ENCODE measurements around the gene PTPN1. TPM values are rescaled to one million over a fixed set of nuclear protein-coding genes. Genes with fewer than 3 reads are reported as not detected.

PTPN1 gene
- total and polyA plus RNA-seq, 10 donors, result 20.5 to 84.9 (median 68.6) TPM

GRCh38 chr20:50534567-50534966, 24.4 kb downstream of the PTPN1 start:
- peaks cover 0 to 6% (median 2%) of the 10 kb centered on the region in 8 donors for H3K9me3 ChIP-seq
- H3K27me3 ChIP-seq (replicated peaks in 1 of 7), result no peaks in the 10 kb centered on the region
- peaks cover 7 to 100% (median 85%) of the 10 kb centered on the region in 6 donors for H3K4me1 ChIP-seq
- peaks cover 0 to 18% (median 0%) of the 10 kb centered on the region in 6 donors for H3K36me3 ChIP-seq
- H3K27ac ChIP-seq, result peak overlapping the region in 5 of 8 donors; percentile 54 to 63 (median 60)
- TF ChIP-seq, protein P1, sequence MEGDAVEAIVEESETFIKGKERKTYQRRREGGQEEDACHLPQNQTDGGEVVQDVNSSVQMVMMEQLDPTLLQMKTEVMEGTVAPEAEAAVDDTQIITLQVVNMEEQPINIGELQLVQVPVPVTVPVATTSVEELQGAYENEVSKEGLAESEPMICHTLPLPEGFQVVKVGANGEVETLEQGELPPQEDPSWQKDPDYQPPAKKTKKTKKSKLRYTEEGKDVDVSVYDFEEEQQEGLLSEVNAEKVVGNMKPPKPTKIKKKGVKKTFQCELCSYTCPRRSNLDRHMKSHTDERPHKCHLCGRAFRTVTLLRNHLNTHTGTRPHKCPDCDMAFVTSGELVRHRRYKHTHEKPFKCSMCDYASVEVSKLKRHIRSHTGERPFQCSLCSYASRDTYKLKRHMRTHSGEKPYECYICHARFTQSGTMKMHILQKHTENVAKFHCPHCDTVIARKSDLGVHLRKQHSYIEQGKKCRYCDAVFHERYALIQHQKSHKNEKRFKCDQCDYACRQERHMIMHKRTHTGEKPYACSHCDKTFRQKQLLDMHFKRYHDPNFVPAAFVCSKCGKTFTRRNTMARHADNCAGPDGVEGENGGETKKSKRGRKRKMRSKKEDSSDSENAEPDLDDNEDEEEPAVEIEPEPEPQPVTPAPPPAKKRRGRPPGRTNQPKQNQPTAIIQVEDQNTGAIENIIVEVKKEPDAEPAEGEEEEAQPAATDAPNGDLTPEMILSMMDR (IDR thresholded peaks at IDR 0.05 in 8 of 11, conservative IDR thresholded peaks at IDR 0.05 in 3 of 11), result no peak
- TF ChIP-seq POLR2A (IDR thresholded peaks at IDR 0.05) (no peak), POLR2AphosphoS5 (IDR thresholded peaks at IDR 0.05) (peak in 1 of 3 donors; percentile 18)
- intact Hi-C loops (cut with DNase I; ENCODE audit: low total_unique reads), result no loop called here
- no peak overlapping the region for H3K4me3 ChIP-seq
- 38 to 71% (median 54%) methylated on average over 1 of the region's 1 CpG for WGBS, 5 donors
- no peak for DNase-seq

- DNase-seq, result no peak
- peaks cover 0 to 18% (median 0%) of the 10 kb centered on the region in 6 donors for H3K36me3 ChIP-seq
- 94 to 97% (median 95%) methylated on average over 8 of the region's 8 CpGs for WGBS, 5 donors
- peaks cover 0 to 11% (median 2%) of the 10 kb centered on the region in 8 donors for H3K9me3 ChIP-seq
- H3K27me3 ChIP-seq (replicated peaks in 1 of 7), result no peaks in the 10 kb centered on the region
- TF ChIP-seq POLR2A (IDR thresholded peaks at IDR 0.05), result no peak
- no peak for TF ChIP-seq POLR2AphosphoS5 (IDR thresholded peaks at IDR 0.05)
- TF ChIP-seq, protein P1 (IDR thresholded peaks at IDR 0.05 in 8 of 11, conservative IDR thresholded peaks at IDR 0.05 in 3 of 11), result no peak
- H3K4me3 ChIP-seq, result no peak overlapping the region
- peaks cover 7 to 100% (median 84%) of the 10 kb centered on the region in 6 donors for H3K4me1 ChIP-seq
- peak overlapping the region in 5 of 8 donors; percentile 54 to 63 (median 60) for H3K27ac ChIP-seq
- intact Hi-C loops (cut with DNase I; ENCODE audit: low total_unique reads), result no loop called here
Observed at GRCh38 chr20:50535162-50535561, 25.0 kb downstream of the PTPN1 start.

DNA sequence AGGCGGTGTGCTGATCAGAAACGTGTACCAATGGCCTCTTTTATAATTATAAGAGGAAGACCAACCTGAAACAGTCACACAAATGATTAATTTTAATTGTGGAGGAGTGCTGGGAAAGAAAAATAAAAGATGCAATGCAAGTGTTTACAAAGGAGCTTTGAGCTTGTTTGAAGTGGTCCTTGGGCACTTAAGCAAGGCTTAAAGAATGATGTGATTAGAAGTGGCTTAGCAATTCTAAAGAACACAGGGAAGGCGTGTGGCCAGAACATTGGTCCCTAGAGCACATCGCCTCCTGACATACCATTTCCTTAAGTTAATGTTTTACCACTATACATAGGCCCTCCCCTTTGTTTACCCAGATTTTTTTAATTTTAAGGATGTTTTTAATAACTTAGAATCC, 26.1 kb downstream of the PTPN1 start:
- peaks cover 0 to 20% (median 0%) of the 10 kb centered on the region in 6 donors for H3K36me3 ChIP-seq
- TF ChIP-seq POLR2A (IDR thresholded peaks at IDR 0.05) (no peak), POLR2AphosphoS5 (IDR thresholded peaks at IDR 0.05) (no peak)
- TF ChIP-seq, protein P1 (IDR thresholded peaks at IDR 0.05 in 8 of 11, conservative IDR thresholded peaks at IDR 0.05 in 3 of 11), result no peak
- H3K4me1 ChIP-seq, result peaks cover 17 to 100% (median 85%) of the 10 kb centered on the region in 6 donors
- H3K27me3 ChIP-seq (replicated peaks in 1 of 7), result no peaks in the 10 kb centered on the region
- no peak overlapping the region for H3K27ac ChIP-seq
- H3K9me3 ChIP-seq, result peaks cover 0 to 13% (median 2%) of the 10 kb centered on the region in 8 donors
- WGBS, 5 donors, result 77 to 86% (median 81%) methylated on average over 4 of the region's 4 CpGs
- H3K4me3 ChIP-seq, result no peak overlapping the region
- intact Hi-C loops (cut with DNase I; ENCODE audit: low total_unique reads), result no loop called here
- DNase-seq, result no peak

- Histone ChIP-seq H3K36me3 (peaks cover 0 to 20% (median 0%) of the 10 kb centered on the region in 6 donors), H3K4me1 (peaks cover 30 to 100% (median 85%) of the 10 kb centered on the region in 6 donors), H3K4me3 (no peak overlapping the region), H3K27ac (peak overlapping the region in 7 of 8 donors; percentile 33 to 88 (median 56)), H3K9me3 (peaks cover 0 to 13% (median 2%) of the 10 kb centered on the region in 8 donors), H3K27me3 (replicated peaks in 1 of 7) (no peaks in the 10 kb centered on the region)
- intact Hi-C loops (cut with DNase I; ENCODE audit: low total_unique reads), result no loop called here
- no peak for DNase-seq
- TF ChIP-seq POLR2AphosphoS5 (IDR thresholded peaks at IDR 0.05), result no peak
- TF ChIP-seq POLR2A (IDR thresholded peaks at IDR 0.05), result no peak
- TF ChIP-seq, protein P1 (IDR thresholded peaks at IDR 0.05 in 8 of 11, conservative IDR thresholded peaks at IDR 0.05 in 3 of 11), result no peak
- 67 to 74% (median 73%) methylated on average over 7 of the region's 7 CpGs for WGBS, 5 donors
Observed at GRCh38 chr20:50537546-50538201, 27.5 kb downstream of the PTPN1 start.
